ENCODE results near the gene MAPK13.

MAPK13 gene

GRCh38 chr6:36155662-36156061 is 25.3 kb downstream of the MAPK13 start:
- DNase-seq = no peak

- DNase-seq = no peak
Observed at GRCh38 chr6:36160147-36160760, 29.9 kb downstream of the MAPK13 start.

- DNase-seq = no peak
Observed at GRCh38 chr6:36169023-36170007, 39.0 kb downstream of the MAPK13 start.

GRCh38 chr6:36170704-36171103 is 40.4 kb downstream of the MAPK13 start:
- no peak for DNase-seq

- DNase-seq = no peak
Observed at GRCh38 chr6:36171573-36171972, 41.3 kb downstream of the MAPK13 start.

GRCh38 chr6:36177166-36177565 is 46.9 kb downstream of the MAPK13 start:
- no peak for DNase-seq

- DNase-seq = no peak
Observed at GRCh38 chr6:36178544-36178943, 48.2 kb downstream of the MAPK13 start.

- DNase-seq = no peak
Observed at GRCh38 chr6:36180126-36180525, 49.8 kb downstream of the MAPK13 start.

- DNase-seq = no peak
Observed at GRCh38 chr6:36184311-36184710, 54.0 kb downstream of the MAPK13 start.

GRCh38 chr6:36186199-36186598 is 55.9 kb downstream of the MAPK13 start:
- DNase-seq = no peak

GRCh38 chr6:36187446-36187845 is 57.1 kb downstream of the MAPK13 start:
- DNase-seq = no peak
